ENCODE results near the gene HKDC1. TPM values are rescaled to one million over a fixed set of nuclear protein-coding genes. Genes with fewer than 3 reads are reported as not detected.
"Not testable (repeated sequence)": the region's sequence is repeated elsewhere in the genome, so short reads cannot be mapped to it uniquely, and the experiment has no call there.

The HKDC1 gene, protein sequence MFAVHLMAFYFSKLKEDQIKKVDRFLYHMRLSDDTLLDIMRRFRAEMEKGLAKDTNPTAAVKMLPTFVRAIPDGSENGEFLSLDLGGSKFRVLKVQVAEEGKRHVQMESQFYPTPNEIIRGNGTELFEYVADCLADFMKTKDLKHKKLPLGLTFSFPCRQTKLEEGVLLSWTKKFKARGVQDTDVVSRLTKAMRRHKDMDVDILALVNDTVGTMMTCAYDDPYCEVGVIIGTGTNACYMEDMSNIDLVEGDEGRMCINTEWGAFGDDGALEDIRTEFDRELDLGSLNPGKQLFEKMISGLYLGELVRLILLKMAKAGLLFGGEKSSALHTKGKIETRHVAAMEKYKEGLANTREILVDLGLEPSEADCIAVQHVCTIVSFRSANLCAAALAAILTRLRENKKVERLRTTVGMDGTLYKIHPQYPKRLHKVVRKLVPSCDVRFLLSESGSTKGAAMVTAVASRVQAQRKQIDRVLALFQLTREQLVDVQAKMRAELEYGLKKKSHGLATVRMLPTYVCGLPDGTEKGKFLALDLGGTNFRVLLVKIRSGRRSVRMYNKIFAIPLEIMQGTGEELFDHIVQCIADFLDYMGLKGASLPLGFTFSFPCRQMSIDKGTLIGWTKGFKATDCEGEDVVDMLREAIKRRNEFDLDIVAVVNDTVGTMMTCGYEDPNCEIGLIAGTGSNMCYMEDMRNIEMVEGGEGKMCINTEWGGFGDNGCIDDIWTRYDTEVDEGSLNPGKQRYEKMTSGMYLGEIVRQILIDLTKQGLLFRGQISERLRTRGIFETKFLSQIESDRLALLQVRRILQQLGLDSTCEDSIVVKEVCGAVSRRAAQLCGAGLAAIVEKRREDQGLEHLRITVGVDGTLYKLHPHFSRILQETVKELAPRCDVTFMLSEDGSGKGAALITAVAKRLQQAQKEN
- total RNA-seq = 12.0 TPM

DNA sequence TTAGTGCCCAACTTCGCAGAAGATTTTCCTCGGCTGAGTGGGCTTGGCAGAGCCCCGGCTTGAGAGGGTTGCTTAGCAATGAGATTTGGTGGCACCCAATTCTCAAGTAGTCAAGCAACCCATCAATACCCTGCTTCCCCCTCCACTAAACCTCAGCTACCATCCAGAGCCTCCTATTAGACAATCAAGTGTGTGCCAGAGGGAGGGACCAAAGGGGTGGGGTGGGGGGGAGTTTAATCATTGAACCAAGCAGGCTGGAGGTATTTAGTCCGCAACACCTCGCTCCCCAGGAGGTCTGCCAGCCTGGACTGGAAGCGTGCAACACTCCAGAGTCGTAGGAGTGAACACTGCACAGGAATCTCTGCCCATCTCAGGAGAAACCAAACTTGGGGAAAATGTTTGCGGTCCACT lies at the start of gene HKDC1:
Gene HKDC1 (plus strand): TSS at position 292 of the 411 bp plus-strand sequence. CDS start 104 bp downstream, at position 396.
- ATAC-seq (no peak), DNase-seq (ENCODE audit: low spot score) (no peak)
- intact Hi-C loops (cut with DNase I) = no loop called here

DNA sequence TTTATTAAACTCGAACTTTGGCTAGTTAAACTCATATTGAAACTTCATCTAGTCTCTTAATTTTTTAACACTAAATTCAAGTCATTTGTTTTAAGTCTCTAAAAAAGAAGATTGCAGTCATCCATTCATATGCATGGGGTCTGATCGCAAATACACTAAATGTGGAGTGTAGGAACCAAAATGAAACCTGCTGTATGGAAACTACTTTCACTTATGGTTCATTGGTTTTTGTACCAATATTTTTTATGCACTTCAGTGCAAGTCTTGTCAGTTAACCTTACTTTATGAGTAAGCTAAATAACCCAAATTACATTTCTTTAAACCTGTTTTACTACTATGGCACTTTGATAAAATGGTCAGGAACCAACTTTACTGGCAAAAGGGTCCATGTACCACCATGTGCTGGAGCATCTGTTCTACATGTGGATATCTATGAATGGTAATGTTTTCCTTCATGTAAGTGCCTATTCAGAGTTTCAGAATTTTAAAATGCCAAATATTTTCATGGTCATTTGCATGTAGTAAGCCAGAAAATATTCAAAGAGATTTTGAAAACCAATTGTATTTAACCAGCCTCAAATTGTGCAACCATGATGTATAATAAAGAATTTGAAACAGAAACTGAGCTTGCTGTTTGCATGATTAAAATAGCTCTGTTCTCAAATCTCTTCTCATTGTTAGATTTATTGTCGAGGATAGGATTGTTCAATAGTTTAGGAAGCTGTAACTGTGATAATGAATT lies 47.7 kb upstream of the HKDC1 start:
- intact Hi-C loops (cut with DNase I) = no loop called here
- DNase-seq (ENCODE audit: low spot score) (no peak), ATAC-seq (no peak)

DNA sequence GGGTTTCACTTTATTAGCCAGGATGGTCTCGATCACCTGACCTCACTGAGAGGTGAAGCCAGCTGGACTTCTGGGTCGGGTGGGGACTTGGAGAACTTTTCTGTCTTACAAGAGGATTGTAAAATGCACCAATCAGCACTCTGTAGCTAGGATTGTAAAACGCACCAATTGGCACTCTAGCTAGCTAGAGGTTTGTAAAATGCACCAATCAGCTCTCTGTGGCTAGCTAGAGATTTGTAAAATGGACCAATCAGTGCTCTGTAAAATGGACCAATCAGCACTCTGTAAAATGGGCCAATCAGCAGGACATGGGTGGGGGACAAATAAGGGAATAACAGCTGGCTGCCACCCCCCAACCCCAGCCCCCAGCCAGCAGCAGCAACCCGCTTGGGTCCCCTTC lies 44.8 kb upstream of the HKDC1 start:
- DNase-seq (ENCODE audit: low spot score); intact Hi-C loops (cut with DNase I); ATAC-seq: not testable (repeated sequence)

DNA sequence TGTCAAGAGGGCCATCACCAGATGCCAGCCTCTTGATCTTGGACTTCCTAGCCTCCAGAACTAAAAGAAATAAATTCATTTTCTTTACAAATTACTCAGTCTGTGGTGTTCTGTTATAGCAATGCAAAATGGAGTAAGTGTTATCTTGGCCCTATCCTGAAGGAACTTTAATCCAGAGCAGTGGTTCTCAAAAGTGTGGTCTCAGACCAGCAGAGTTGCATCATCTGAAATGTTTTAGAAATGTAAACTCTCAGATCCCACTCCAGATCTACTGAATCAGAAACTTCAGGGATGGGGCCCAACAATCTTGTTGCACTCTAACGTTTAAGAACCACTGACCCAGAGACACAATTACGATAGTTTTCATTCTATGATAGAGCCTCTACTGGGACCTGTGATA lies 43.3 kb upstream of the HKDC1 start:
- no peak for DNase-seq (ENCODE audit: low spot score)
- intact Hi-C loops (cut with DNase I) = no loop called here
- ATAC-seq = no peak

DNA sequence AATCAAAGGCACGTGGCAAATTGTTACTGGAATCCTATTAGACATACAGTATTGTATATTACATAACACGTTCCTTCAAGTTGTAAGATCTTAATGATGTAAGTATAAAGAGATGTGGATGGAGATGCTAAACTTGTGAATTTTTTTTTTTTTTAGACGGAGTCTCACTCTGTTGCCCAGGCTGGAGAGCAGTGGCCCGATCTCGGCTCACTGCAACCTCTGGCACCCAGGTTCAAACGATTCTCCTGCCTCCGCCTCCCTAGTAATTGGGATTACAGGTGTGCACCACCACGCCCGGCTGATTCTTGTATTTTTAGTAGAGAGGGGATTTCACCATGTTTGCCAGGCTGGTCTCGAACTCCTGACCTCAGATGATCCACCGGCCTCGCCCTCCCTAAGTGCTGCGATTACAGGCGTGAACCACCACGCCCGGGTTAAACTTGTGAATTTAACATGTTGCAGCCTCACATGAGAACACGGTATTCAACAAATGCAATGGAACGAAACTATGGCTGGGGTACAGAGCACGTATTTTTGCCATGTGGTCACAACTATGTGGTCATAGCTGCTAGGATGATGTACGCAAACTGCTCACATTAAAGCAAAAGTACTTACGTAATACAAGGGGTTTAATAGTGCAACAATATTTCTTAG lies 40.9 kb upstream of the HKDC1 start:
- intact Hi-C loops (cut with DNase I) = no loop called here
- ATAC-seq (peak; percentile 41), DNase-seq (ENCODE audit: low spot score) (no peak)

DNA sequence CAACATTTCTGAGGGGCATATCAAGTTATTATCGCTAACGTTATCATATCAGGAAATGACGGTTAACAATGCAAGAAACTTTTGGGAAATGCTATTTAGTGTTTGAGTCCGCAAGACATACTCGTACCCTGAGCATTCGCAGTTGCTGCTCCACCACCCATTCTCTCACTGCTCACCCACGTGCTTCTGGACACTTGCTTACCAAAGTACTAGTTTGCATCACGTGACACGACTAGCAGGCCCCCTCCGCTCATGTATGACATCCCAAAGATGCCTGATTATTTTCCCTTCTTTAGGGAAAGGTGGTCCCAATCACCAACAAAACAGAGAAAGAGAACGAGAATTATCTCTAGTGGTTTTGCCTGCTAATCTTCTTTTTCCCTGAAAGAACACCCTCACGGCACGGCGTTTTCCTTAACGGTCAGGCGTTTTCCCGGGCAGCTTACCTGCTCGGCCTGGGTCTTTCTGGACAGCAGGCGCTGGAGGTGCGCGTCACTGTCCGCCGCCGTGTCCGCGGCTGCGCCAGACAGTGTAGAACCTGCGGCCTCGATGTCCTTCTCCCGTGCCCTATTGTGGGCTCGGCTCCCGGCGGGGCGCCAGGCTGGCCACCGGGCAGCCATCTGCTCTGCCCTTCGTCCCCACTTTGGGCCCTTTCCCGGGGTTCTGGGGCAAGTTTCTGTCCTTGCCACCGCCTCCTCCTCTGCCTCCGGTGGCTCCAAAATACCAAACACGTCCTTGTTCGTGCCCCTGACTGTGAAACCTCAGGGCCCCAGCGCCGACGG lies 40.2 kb upstream of the HKDC1 start, which contains the start of gene SUPV3L1:
Gene SUPV3L1 (plus strand): TSS at position 492 of the 782 bp plus-strand sequence. CDS start 58 bp downstream, at position 550.
- DNase-seq (ENCODE audit: low spot score) (peak; percentile 92), ATAC-seq (peak; percentile 98)
- intact Hi-C loops (cut with DNase I) = no loop called here

DNA sequence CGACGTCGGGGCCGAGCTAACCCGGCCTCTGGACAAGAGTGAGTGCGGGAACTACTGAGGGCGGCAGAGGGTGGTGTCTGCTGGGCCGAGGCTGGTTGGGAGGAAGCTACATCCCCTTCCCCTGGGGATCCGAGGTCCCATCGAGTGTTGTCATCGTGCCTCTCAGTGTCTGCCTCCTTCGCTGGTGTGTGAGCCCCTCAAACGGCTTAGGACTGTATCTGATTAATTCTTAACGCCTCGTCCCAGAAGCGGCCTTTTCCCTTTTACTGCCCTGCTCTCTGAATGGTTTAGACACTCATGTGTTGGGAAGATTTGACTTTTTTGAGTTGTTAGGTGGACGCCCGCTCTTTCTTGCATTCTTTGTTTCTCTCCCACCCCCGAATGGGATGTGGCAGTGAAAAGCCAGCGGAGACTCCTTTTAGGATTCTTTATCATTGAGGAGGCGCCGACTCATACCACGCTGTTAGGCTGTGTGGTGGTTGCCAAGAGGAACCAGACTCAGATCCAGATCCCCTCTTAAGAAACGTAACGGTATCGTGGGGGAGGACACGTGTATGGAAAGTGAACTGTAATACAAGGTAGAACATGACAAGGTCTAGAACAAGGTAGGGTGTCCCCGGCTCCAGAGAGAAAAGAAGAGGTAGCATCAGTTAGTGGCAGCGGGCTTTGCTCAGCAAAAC lies 39.5 kb upstream of the HKDC1 start:
- intact Hi-C loops (cut with DNase I) = no loop called here
- no peak for ATAC-seq
- no peak for DNase-seq (ENCODE audit: low spot score)

DNA sequence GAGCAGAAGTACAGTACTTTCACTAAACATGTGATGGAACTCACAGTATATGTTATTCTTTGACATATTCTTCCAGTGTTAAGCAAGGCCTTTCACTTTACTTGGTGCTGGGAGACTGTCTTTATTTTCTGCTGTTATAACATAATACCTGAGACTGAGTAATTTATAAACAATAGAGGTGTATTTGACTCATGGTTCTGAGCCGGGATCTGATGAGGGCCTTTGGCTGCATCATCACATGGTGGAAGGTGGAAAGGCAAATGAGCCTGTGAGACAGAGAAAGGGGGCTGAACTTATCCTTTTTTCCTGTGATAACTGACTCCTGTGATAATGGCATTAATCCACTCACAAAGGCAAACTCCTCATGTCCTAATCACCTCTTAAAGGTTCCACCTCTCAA lies 38.7 kb upstream of the HKDC1 start:
- no peak for ATAC-seq
- intact Hi-C loops (cut with DNase I) = no loop called here
- DNase-seq (ENCODE audit: low spot score) = no peak

DNA sequence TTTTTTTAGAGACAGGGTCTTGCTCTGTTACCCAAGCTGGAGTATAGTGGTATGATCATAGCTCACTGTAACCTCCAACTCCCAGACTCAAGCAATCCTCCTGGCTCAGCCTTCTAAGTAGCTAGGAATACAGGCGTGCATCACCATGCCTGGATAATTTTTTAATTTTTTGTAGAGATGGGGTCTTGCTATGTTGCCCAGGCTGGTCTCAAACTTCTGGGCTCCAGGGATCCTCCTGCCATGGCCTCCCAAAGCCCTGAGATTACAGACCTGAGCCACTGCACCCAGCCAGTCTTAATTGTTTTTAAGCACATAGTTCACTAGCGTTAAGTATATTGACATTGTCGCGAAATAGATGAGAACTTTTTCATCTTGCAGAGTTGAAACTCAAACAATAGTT lies 38.1 kb upstream of the HKDC1 start:
- intact Hi-C loops (cut with DNase I) = no loop called here
- no peak for ATAC-seq
- DNase-seq (ENCODE audit: low spot score) = no peak

DNA sequence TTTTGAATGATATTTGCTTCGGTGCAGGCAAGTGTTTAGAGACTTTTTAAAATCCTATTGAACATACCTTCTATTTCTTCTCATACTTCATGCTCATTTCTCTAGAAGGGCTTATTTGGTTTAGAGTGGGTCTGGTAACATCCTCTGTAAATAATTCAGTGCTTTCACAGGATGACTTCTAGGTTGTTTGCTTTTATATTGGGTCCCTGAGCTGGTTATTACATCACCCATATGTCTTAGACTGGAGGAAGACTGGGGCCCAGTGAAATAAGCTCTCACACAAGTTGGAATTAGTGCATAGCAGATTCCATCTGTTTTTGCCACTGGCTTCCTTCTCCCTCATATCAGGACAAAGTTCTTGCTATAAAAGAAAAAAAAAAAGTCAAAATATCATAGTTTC lies 33.6 kb upstream of the HKDC1 start:
- ATAC-seq (no peak), DNase-seq (ENCODE audit: low spot score) (no peak)
- intact Hi-C loops (cut with DNase I) = no loop called here

DNA sequence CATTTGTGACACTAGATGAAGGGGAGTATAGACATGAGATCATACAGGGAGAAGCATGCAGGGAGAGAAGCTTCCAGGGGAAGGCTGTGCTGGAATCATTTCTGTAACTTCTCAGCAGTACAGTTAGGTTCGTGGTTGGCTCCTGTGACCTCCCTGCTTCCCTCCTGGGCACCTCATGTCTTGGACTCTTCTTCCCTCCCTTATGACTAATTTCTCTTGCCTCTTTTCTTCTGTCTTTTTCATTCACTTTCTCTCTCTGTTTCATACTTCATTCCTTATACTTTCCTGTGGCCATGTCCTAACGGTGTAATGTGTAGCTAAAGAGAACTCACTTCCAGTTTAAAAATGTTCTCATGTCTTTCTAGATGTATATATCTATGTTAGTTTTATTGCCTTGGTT lies 19.1 kb upstream of the HKDC1 start:
- DNase-seq (ENCODE audit: low spot score) (no peak), ATAC-seq (no peak)
- intact Hi-C loops (cut with DNase I) = no loop called here

DNA sequence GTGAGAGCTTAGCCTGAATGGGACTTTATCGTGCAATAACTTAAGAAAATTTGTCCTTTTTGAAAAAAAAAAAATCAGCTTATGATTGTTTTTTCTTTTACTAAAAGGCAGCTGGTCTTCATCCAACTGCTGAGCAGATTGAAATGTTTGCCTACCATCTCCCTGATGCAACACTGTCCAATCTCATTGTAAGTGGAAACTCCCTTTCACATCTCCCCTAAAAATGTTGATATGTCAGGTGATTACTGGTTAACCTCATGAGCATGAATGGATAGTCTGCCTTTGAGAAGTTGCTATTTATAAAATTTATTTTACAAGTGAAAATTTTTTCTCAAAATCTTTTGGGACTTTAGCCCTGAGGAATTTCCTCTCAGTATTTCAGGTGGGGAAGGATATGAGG lies 17.8 kb upstream of the HKDC1 start:
- intact Hi-C loops (cut with DNase I) = no loop called here
- no peak for ATAC-seq
- no peak for DNase-seq (ENCODE audit: low spot score)

DNA sequence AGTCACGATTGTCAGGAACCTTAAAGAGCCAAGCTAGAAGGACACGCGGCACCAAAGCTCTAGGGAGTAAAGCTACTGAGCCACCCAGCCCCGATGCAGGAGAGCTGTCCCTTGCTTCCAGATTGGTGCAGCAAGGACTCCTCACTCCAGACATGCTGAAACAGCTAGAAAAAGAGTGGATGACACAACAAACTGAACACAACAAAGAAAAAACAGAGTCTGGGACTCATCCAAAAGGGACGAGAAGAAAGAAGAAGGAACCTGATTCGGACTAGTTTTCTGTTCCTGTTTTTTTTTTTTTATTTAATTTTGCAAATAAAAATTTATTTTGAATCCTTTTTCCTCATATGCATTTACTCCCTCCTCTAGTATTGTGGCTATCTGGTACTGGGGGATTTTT lies 11.4 kb upstream of the HKDC1 start:
- ATAC-seq = no peak
- DNase-seq (ENCODE audit: low spot score) = no peak
- intact Hi-C loops (cut with DNase I) = no loop called here

DNA sequence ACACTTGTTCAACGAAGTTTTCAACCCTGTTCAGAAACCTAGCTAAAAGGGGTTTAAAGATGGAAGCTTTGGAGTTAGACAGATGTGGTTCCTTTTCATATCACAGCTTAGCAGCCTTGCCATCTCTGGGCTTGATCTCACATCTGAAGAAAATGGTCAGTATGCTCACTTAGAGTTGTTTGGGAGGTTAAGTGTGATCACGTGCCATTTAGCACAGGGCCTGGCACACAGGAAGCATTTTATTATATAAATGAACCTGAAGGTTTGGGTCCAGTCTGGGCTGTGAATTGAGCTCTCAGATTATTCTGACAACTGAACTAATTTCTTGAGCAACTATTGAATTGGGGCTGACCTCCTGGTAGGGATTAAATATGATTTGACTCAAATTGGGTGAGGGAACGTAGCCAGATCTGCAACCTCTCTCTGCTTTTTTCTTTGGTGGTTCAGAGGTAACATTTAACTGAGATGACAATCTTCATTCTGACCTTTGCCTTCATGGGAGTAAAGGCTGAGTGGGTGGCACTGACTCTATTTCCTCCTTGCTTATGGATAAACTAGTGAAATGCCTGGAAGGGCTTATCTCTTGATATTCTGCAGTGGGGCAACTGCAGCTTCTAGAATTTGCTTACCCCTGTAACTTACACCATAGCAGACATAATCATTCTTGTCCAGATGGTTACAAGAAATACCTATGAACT lies 10.2 kb upstream of the HKDC1 start:
- intact Hi-C loops (cut with DNase I) = no loop called here
- no peak for ATAC-seq

DNA sequence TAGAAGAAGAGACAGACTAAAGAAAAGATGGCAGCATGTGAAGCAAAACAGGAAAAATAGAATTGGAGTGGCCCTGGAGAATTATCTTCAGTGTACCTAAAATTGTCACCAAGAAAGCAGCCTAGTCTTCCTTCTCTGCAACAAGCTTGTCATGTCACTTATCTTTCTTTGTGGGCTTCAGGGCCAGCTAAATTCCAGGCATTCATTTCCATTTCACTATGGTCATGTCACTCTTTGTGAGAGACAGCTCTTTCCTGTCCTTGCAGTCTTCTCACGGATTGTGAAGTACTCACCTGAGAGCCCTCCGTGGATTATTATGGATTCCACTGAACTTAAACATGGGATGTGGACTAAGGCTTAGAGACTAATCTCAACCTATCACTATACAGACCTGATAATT lies 9.0 kb upstream of the HKDC1 start:
- no peak for DNase-seq (ENCODE audit: low spot score)
- intact Hi-C loops (cut with DNase I) = no loop called here

More for the DNA sequence above, 10.2 kb upstream of the HKDC1 start:
- DNase-seq (ENCODE audit: low spot score) = no peak

DNA sequence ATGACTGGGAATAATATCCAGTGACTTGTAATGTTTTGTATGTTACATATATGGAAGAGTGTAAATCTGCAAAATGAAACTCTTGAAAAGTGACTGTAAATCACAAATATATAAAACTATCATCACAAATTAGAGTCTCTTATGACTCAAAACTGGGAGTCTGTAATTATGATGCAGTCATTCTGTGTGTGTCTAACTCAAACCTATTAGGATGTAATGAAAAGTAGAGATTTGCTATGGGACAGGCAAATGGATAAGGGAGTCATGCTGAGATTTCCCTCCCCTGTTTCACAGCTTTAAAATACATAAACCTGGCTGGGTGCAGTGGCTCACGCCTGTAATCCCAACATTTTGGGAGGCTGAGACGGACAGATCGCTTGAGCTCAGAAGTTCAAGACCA lies 8.6 kb upstream of the HKDC1 start:
- intact Hi-C loops (cut with DNase I) = no loop called here
- ATAC-seq = no peak
- no peak for DNase-seq (ENCODE audit: low spot score)

More for the DNA sequence above, 9.0 kb upstream of the HKDC1 start:
- ATAC-seq = no peak
